ENCODE measurements around the gene FHOD1.

FHOD1 gene

DNA sequence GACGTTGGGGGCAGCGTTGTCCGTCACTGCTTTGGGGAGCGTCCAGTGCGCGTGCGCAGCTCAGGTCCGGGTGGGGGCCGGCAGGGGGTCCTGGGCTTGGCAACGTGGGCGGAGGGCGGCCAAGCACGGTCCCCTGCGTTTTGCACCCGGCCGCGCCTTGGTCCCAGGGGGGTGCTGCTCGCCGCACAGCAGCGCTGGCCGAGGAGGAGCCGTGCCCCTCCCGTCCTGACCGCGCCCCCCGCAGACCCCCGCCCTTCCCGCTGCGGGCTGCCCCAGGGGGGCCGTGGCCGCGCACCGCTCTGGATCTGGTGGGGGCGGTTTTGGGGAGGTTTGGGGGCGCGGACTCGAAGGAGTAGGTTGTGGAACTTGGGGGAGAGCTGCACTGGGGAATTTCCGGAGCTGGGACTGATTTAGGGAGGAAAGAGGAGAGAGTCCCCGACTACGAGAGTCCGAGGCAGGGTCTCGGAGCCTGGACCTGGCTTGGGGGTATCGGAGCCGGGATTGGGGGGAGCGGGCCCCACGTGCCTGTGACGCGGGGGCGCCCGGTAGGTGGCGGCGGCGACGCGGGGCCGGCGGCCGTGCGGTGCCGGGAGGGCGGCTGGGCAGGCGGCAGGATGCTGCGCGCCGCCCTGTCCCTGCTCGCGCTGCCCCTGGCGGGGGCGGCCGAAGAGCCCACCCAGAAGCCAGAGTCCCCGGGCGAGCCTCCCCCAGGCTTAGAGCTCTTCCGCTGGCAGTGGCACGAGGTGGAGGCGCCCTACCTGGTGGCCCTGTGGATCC, 1.3 kb upstream of the FHOD1 start, which contains the start of gene SLC9A5:
Gene SLC9A5 (plus strand): TSS at position 579 of the 777 bp plus-strand sequence. CDS start 36 bp downstream, at position 615.
- DNase-seq: no peak

DNA sequence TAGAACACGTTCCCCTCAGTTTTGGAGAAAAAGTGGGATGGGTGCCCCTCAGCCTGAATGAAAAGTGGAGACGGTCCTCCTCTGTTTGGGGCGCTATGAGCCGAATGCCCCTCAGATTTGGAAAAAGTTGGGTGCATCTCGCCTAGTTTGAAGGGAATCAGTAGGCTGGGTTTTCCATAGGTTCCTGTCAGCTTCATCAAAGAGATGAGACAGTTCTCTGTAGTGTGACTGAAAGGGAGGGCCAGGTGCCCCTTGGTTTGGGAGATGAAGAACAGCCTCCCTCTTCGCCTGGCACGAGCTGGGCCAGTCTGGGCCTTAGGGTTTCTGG, 756 bp upstream of the FHOD1 start:
- DNase-seq: no peak

DNA sequence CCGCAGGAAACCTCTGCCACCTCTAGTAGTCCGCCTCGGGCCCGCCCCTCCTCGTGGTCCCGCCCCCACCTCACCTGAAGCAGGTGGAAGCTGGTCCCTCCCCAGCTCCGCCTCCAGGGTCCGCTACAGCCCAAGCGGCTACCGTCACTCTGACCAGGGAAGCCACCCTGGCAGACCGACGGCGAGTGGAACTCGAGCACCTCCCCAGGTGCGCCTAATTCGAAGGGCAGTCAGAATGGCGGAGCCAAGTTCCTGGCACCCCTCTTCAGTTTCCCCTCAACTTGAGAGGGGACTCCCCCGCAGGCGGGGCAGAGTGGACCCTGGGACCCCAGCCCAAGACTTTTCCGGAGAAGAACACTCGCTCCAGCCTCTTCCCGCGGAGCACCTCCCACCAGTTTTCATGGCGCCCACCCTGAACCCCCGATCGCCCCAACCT, 507 bp downstream of the FHOD1 start:
- DNase-seq: no peak

DNA sequence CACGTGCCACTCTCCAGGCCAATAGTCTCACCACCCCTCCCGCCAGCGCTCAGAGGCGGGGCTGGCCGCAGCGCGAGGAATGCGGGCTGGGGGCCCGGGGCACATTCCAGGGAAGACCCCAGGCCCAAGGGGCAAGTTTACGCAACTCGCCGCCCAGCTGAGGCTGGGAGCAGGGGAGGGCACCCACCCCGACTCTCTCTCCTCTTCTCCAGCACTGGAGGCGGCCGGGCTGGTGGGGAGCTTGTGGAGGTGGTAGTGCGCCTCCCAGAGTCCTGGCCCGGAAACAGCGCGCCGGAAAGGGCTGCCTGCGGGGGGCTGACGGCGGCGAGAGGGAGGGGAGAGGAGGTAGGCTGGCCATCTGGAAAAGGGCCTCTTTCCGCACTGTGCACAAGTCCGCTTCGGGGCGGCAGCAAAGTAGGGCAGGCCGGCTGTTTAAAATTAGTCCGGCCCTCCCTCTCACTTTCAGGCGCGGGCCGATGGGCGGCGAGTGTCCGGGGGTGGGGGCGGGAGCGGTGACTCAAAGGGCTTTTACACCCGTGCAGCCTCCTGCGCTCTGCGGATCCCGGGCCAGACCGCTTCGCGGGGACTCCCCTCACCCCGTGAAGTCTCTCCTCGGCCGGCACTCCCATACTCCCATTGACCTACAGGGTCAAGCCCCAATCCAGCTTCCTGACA, 1.1 kb downstream of the FHOD1 start:
- DNase-seq: no peak

DNA sequence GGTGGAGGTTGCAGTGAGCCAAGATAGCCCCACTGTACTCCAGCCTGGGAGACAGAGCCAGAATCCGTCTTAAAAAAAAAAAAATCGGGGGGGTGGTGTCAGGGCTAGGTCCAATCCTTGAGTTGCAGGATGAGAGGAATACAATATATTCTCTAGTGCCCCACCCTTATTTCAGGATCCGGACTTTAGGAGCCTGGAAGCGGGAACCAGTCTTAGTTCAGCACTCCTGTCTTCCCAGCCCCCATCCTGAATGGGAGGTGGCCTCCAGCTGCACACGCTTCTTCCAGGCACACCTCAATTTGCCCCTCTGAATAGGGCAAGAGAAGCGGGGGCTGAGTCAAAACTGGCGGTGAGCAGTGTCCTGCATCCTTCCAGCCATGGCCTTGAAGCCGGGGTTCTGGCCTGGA, 1.6 kb downstream of the FHOD1 start:
- DNase-seq: no peak

DNA sequence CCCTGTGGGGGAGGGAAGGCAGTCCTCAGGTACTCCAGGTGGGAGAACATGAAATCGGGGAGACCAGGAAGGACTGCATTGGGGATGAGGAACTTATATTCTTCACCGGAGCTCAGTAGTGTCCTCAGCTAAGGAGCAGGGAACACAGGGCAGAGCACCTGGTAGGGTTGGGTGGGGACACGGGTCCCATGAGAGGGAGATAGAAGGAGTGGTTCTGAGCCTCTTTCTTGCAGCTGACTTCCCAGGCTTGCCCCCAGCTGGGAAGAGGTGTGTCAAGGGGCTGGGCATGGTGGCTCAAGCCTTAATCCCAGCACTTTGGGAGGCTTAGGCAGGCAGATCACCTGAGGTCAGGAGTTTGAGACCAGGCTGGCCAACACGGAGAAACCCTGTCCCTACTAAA, 2.1 kb downstream of the FHOD1 start:
- no peak for DNase-seq

DNA sequence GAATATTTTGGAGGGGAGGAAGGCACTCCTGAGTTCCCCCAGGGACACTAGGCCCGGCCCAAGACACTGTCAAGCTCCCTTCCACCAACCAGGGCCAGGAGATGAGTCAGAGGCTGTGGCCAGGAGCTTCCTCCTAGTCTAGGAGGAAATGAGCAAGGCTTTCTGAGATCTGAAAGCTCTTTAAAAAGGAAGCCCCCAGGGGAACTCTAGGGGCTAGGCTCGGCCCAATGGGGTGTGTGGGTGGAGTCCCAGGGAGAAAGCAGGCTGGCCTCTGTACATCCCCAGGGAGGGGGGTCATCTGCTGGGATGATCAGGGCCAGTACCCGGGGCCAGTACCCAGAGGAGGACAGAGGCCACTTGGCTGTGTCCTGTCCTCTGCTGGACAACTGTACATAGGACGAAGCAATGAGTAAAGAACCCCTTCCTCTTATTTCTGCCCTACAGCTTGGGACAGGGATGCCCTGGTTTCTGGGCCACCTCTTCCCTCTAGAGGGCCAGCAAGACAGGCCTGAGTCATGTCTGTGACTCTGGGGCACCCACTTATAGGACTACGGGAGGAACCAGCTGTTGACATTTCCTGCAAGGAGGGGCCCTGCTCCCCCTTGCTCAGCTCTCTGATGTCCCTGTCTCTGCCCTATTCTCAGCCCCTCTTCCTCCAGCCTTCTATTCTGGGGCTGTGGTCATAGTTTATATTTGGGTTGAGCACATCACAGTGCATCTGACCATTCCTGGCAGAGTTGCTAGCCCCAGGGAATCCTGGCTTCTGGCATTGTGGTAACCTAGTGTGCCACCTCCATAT, 2.7 kb downstream of the FHOD1 start:
- no peak for DNase-seq

DNA sequence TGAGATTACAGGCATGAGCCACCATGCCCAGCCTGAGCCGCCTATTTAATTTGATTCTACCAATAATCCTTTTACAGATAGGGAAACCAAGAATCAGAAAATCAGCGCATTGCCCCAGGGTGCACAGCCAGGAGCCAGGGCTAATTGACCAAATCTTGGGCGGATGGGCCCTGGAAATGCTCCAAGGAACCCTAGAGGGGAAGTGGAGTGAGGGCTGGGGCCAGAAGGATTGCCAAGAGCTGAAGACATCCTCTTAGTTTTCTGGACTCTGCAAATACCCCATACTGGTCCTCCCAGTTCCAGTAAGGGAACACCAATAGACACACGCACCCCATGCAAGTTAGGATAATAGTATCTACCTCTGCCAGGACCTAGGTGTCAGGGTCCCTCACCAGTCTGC, 3.8 kb downstream of the FHOD1 start:
- DNase-seq: no peak

DNA sequence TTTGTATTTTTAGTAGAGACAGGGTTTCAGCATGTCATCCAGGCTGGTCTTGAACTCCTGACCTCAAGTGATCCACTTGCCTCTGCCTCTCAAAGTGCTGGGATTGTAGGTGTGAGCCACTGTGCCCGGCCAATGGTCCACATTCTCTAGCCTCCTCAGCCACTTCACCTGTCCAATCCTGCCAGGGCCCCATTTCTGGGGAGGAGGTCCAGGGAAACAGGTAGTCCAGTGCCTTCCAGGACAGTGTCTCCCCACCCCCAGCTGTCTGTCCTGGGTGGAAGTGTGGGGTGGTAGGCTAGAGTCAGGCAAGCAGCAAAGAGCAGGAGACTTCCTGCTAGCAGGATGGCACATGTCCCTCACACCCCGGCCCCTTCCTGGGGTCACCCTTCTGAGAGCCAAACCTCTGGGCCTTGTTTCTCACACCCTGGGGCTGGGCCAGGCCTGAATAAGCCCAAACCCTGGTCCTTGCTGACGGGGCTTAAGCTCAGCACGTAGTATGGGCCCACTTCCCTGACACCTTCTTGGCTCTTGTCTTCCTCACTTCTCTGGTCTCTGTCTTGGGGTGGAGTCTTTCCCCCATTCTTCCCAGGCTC, 5.0 kb downstream of the FHOD1 start:
- no peak for DNase-seq

DNA sequence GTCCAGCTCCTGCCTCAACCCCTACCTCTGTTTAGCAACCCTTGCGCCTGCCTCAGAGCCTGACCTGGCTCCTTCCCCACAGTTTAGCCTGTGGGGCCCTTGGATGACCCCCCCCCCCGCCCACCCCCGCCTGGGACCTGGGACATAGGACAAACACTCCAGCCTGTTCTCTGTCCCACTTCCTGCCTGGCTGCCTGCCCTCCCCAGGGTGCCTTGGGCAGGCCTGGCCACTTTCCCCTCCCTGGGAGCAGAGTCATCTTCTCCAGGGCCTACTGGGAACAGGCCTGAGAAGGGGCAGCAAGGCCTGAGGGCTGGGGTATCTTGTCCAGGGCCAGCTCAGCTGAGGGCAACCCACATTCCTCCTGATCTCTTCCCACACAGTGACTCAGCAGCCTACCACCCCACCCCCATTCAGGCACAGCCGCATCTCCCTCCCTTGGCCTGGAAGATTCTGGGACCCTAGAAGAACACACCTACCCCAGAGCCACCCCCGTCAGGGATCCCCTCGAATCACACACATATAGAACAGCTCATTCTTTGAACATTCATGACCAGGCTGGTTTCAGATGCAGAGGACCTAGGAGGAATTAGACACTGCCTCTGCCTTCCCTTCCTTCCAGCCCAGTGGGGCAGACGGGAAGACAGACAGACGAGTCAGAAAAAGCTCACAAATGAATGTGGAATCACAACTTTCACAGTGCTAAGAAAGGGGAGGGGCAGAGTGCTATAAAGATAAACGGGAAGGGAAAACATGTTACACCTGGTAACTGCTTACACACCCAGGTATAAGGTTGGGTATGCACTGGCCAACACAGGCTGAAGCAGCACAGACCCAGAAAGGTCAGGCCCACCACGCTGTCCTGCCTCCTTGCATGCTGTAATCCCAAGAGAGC, 6.0 kb downstream of the FHOD1 start:
- DNase-seq: no peak

DNA sequence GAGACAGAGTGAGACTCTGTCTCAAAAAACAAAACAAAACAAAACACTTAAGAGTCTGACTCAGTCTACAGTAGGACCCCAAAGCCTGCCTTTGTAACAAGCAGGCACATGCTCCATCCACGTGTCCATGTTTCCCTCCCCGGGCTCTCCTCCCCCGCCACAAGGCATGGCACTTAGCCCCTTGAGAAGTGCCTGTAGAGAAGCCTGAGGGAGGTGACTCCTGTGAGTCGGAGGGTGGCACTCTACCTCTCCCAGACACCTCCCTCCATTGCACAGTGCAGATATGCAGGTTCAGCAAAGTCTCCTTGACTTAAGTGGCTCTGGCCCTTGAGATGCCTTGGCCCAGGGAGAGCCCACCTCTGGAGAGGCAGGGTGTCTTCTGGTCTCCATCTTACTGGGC, 6.8 kb downstream of the FHOD1 start:
- DNase-seq: no peak

DNA sequence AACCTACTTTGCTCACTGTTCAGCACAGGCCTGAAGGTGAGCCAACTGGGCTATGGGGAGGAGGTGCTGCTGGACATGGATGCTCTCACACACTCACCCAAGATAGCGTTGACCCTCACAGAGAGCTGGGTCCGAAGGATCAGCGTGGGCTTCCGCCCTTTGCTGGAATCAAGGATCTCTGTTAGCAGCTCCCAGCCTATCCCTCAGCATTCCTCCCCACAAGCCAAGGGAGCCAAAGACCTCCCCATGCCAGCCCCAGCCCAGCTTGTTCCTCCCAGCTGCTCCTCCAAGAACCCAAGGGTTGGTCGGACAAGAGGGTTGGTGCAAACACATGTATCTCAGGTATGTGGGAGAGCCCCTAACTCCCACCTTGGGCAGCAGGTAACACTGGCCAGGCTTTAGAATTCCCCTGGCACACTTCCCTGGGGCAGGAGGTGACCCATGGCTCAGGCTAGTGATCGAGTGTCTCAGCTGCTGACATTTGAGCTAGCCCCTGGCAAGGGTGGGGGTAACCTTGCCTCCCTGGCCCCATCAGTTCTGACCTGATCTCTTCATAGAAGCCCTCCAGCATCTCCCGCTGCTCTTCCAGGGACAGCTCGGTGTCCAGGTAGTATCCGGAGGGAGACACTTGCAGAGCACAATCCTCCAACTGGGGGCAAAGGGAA, 8.3 kb downstream of the FHOD1 start:
- DNase-seq: no peak

DNA sequence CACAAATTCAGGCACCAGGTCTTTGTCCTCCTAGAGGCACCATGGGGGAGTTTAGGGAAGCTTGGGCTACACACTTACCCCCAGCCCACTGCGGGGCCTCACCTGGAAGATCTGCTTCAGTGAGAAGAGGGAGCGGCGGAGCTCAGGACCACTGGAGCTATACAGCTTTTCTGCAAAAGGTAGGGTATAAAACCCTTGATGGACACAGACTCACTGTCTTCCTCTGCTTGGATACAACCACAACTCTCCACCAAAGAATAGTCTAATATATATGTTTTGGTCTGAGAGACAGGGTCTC, 9.1 kb downstream of the FHOD1 start:
- DNase-seq: no peak

DNA sequence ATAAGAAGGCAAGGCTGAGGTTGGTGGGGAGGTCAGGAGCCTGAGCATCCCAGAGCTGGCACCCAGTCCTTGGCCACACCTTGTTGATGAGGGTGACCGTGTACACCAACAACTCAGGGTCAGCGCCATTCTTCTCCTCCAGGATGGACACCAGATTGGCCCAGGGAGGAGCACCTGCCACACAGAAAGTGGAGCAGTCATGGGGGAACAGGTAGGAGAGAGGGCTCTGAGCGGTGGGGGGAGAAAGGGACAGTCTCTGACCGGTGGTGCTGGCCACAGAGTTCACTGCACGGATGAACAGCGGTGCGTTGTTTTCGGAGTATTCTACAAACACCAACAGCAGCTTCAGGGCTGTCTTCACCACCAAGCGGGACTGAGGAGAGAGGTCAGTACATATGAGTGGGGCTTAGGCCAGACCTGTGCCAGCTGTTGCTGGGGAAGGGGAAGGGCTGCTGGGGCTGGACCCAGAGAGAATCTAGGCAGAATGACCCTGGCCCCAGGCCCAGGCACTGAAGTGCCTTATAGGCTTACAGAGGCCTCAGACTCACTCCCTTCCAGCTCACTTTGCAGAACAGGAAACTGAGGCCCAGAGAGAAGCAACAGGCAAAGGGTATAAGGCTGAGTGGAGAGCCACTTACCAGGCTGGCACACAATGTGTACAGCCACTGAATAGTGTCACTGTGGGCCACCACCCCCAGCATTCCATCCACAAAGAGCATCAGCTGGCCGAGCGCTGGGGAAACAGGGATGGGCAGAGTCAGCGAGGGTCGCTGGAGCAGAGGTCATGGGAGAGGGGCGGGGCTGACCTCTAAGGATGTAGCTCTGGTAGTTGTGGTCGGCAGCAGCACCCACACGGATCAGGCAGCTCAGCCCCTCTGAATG, 9.6 kb downstream of the FHOD1 start:
- no peak for DNase-seq

DNA sequence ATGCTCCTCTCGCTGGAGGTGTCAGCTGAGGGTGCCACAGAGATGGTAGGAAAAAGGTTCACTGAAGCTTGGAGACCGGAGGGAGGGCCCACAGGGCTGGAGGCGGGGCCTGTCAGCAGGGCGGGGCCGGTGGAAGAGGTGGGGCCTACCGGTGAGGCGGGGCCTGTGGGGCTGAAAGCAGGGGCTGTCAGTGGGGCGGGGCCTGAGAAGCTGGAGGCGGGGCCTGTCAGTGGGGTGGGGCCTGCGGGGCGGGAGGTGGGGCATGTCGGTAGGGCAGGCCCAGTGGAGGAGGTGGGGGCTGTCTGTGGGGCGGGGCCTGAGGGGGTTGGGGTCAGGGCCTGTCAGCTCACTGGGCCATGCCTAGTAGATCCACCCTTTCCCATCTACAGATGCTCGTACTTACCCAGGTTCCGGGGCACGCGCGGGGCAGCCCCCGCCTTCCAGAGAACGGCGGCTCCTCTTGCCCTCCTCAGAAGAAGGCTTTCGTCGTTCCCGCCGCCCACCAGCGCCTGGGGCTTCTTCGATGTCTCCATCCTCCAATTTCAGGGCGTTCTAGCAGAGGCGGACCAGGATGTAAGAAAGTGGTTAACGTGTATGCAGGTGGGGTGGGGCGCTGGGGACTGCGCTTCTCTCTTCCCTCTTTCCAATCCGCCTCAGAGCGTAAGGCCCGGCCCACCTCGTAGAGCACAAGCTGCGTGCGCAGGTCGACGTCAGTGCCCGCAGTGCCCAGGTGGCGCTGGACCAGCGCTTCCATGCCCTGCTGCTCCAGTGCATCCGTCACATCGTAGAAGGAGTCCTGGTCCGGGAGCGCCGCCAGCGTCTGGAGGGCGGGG, 10.5 kb downstream of the FHOD1 start:
- no peak for DNase-seq

DNA sequence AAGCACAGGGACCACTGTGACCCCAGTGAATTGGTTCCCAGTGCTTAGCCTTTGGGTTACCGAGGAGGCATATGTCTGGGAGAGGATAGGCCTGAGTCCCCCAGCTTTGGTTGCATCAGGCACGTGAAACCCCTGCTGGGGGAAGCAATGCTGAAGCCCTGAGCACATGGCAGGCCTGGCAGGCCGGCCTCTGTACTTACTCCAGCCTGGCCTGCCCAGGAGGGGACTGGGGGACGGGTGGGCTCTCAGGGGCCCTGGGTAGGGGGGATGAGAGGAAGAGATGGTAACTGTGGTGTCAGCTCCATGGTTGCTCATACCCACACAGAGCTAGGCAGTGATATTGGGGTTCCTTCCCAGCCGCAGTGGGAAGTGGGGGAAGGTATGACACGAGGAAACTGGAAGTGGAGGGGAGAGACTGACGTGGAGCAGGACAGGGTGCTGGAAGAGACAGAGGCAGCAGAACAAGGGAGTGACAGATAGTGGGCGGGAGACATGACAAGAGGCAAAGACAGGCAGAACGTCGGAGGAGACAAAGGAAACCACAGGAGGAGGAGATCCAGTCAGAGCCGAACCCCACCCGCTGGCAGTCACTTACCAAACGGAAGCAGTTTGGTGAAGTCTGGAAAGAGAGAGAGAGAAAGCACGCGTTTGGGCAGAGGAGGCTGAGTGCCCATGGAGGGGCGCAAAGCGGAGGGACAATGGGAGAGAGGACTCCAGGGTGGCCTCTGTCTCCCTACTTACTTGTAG, 11.3 kb downstream of the FHOD1 start:
- DNase-seq: no peak

DNA sequence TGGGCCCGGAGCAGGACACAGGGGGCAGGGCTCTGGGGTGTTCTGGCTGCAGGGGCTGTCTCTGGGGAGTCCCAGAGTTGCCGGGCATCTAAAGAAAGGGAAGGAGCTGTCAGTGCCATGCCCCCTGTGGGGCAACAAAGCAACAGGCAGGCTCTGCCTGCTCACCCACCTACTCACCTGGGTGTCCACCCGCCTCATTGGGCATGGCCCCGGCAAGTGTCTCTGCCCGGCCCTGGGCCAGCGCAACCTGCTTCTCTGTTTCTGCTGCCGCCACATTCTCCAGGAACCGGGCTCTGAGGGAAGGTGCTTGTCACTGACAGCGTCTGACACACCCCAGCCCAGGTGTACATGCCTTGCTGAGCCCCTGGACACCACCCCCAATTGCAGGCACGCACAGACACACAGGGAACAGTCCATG, 13.1 kb downstream of the FHOD1 start:
- DNase-seq: no peak

DNA sequence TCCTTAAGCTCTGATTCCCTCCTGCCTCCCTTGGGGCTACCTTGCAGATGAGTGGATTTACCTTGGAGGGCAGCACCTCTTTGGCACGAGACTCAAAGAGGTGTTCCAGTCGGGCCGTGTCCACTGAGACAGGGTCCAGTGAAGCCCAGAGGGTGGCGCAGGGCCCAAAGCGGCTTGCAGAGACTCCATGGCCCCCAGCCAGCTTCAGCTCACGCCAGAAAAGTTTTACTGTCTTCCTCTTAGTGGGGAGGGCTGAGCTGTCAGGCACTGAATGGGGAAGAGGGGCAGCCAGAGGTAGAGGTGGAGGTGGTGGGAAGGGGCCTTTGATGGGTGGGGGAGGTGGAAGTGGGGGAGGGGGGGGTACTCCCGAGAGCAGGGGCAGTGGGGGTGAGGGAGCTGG, 13.7 kb downstream of the FHOD1 start:
- DNase-seq: no peak
